ENCODE data around the gene ZC3H8.

DNA sequence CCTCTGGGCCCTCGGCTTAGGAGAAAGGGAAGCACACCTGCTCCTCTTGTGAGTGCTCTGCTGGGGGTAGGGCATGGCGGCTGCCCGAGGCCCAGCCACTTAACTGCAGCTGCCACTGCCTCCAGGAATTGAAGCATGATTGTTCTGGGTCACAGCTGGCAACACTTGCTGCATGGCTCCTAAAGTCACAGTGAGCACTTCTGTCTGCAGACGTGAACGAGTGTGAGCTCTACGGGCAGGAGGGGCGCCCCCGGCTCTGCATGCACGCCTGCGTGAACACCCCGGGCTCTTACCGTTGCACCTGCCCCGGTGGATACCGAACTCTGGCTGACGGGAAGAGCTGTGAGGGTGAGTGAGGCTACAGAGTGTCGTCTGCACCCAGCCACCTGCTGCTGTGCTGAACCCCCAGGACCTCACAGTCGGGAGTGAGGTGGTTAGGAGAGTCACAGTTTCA is 72.2 kb downstream of the ZC3H8 start:
- TF ChIP-seq, protein P1, sequence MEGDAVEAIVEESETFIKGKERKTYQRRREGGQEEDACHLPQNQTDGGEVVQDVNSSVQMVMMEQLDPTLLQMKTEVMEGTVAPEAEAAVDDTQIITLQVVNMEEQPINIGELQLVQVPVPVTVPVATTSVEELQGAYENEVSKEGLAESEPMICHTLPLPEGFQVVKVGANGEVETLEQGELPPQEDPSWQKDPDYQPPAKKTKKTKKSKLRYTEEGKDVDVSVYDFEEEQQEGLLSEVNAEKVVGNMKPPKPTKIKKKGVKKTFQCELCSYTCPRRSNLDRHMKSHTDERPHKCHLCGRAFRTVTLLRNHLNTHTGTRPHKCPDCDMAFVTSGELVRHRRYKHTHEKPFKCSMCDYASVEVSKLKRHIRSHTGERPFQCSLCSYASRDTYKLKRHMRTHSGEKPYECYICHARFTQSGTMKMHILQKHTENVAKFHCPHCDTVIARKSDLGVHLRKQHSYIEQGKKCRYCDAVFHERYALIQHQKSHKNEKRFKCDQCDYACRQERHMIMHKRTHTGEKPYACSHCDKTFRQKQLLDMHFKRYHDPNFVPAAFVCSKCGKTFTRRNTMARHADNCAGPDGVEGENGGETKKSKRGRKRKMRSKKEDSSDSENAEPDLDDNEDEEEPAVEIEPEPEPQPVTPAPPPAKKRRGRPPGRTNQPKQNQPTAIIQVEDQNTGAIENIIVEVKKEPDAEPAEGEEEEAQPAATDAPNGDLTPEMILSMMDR (IDR thresholded peaks at IDR 0.05), result no peak
- no peak for TF ChIP-seq POLR2A (IDR thresholded peaks at IDR 0.05)
